Motor neuron (in vitro differentiated cells): ENCODE measurements around the gene GPR83. TPM values are rescaled to one million over a fixed set of nuclear protein-coding genes. Genes with fewer than 3 reads are reported as not detected.

ENCODE experiments used
- ATAC-seq, 8 experiments: fragments of 200-7000 bp; cut with Tn5 transposase; replicated peaks in 6 of 8; 2 replicates each; pipeline ENCODE4 v1.8.0; 2021; ENCODE audit warnings: mild to moderate bottlenecking in 8 of 8, moderate library complexity in 8 of 8
- H3K27ac ChIP-seq, 2 donors: fragments of 250-450 bp; sonication (Bioruptor Pico); 2 replicates each; pipeline ENCODE4 v1.9.0; 2021; ENCODE audit warnings: antibody characterized with exemption in 2 of 2, mild to moderate bottlenecking in 2 of 2, moderate library complexity in 1 of 2
- H3K4me1 ChIP-seq, 2 donors: fragments of 250-450 bp; sonication (Bioruptor Pico); replicated peaks in 1 of 2; 2 replicates each; pipeline ENCODE4 v1.6.1; 2021; ENCODE audit warnings: antibody characterized with exemption in 2 of 2, mild to moderate bottlenecking in 2 of 2, moderate library complexity in 1 of 2
- H3K4me3 ChIP-seq, 5 donors: fragments of 250-450 bp; sonication (Bioruptor Pico); 2 replicates each; pipeline ENCODE4 v1.9.0; 2021; ENCODE audit warnings: antibody characterized with exemption in 5 of 5, mild to moderate bottlenecking in 5 of 5, moderate library complexity in 4 of 5
- WGBS, 10 experiments: fragments of 450-650 bp; shearing (Covaris generic); methylation state at CpG; one replicate each; pipeline ENCODE4 v1.0.0; 2022; 5-methylcytosine and 5-hydroxymethylcytosine counted together
- in situ Hi-C, 9 experiments: fragments of 400-800 bp; cut with MboI; loops; one replicate each; pipeline ENCODE4 v1.15.0; 2021; ENCODE audit warnings: low sequenced_read_pairs in 9 of 9, low pct_unique_long_range_greater_than_20kb in 2 of 9; ENCODE audit not compliant: unreplicated experiment in 9 of 9
- total RNA-seq, 8 experiments: library from RNA; unstranded; fragments of 300-600 nt; gene quantifications; 2 replicates each; pipeline versions ENCODE4 v1.2.3 to v1.2.4, GENCODE V29; 2022

Gene GPR83
- total RNA-seq, 8 experiments from 2014 or later = 0.21 to 8.6 (median 1.8) TPM; not detected in 1

DNA sequence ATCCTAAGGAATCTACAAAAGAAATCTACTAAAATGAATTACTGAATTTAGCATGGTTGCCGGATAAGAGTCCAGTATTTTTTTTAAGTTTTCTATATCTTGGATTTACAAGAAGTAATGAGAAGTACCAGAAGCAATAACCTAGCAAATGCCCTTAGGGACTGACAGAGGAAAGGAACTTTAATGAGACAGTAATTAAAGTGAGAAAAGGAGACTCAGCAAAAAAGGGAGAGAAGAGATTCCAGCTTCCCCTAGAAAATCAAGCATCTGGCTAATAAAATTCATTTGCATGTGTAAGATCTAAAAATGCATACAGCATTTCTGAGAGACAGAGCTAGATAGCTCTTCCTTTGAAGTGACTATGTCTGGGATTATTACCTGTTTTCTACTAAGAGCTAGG is 57.7 kb downstream of the GPR83 start:
- no peak overlapping the region for H3K4me3 ChIP-seq
- ATAC-seq = no peak
- 0 to 92% (median 54%) methylated on average over 1 of the region's 1 CpG; no CpG with 5 or more reads in 2 of the 10 experiments for WGBS, 10 experiments
- no peaks in the 10 kb centered on the region for H3K4me1 ChIP-seq
- in situ Hi-C loops = no loop called here
- H3K27ac ChIP-seq = no peak overlapping the region

DNA sequence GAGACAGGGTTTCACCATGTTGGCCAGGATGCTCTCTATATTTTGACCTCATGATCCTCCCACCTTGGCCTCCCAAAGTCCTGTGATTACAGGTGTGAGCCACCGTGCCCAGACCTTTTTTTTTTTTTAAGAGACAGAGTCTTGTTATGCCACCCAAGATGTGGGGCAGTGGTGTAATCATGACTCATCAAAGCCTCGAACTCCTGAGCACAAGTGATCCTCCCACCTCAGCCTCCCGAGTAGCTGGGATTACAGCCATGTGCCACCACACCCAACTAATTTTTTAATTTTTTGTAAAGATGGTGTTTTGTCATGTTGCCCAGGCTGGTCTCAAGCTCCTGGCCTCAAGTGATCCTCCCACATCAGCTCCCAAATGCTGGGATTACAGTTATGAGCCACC is 59.0 kb downstream of the GPR83 start:
- in situ Hi-C loops = no loop called here
- 60 to 79% (median 69%) methylated on average over 1 to 3 of the region's 3 CpGs; no CpG with 5 or more reads in 6 of the 10 experiments for WGBS, 10 experiments
- ATAC-seq = no peak
- no peak overlapping the region for H3K27ac ChIP-seq
- H3K4me1 ChIP-seq = no peaks in the 10 kb centered on the region
- H3K4me3 ChIP-seq = no peak overlapping the region

DNA sequence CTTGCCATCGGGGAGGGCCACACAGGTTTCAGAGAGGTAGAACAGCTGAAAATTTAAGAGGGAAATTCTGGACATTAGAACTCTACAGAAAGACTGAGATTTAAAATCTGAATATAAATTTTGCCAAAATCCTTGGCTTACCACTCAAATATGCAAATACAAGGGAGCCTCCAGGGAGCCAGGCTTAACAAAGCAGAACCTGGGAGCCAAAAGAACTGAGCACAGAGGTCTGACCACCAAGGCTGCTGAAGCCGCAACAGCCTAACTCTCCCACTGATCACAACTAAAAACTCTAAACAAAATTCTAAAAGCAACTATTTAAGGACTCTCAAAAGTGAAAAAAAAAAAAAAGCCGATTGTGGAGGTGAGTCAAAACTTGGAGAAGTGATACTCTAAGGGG is 62.6 kb downstream of the GPR83 start:
- Histone ChIP-seq H3K27ac (no peak overlapping the region), H3K4me1 (no peaks in the 10 kb centered on the region), H3K4me3 (no peak overlapping the region)
- WGBS, 10 experiments = 0 to 100% (median 82%) methylated on average over 1 to 3 of the region's 3 CpGs; no CpG with 5 or more reads in 2 of the 10 experiments
- in situ Hi-C loops = no loop called here
- ATAC-seq = no peak

DNA sequence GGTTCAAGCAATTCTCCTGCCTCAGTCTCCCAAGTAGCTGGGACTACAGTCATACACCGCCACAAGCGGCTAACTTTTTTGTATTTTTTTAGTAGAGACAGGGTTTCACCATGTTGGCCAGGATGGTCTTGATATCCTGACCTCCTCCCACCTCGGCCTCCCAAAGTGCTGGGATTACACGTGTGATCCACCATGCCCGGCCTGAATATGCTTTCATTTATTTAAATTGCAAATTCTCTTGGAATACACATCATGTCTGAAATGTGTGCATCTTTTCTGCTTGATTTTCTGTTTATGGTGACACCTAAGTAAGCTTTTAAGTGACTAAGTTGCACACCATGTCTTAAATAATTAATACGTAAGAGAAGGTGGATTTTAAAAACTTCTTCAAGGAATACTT is 65.2 kb downstream of the GPR83 start:
- in situ Hi-C loops = no loop called here
- WGBS, 10 experiments = 11 to 100% (median 56%) methylated on average over 1 to 5 of the region's 6 CpGs; no CpG with 5 or more reads in 2 of the 10 experiments
- ATAC-seq = peak in 2 of 8 experiments; percentile 66 to 67
- H3K4me1 ChIP-seq = no peaks in the 10 kb centered on the region
- no peak overlapping the region for H3K4me3 ChIP-seq
- H3K27ac ChIP-seq = no peak overlapping the region

DNA sequence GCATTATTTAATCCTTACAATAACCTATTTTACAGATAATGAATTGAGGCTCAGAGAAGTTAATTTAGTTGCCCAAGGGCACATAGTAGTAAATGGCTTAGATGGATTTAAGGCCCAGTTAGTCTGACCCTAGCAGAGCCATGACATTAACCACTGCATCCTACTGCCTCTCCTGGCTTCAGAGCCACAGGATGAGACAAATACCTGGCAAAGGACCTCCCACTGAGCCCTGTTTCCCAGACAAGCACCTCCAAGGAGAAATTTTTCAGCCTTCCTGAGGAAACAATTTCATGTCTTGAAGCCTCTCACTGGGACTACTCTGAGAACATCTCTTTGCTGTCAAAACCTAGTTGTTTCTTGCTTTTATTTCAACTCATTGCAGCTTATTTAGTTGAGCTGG is 68.4 kb downstream of the GPR83 start:
- ATAC-seq = no peak
- Histone ChIP-seq H3K4me1 (no peaks in the 10 kb centered on the region), H3K4me3 (no peak overlapping the region), H3K27ac (no peak overlapping the region)
- in situ Hi-C loops = no loop called here

DNA sequence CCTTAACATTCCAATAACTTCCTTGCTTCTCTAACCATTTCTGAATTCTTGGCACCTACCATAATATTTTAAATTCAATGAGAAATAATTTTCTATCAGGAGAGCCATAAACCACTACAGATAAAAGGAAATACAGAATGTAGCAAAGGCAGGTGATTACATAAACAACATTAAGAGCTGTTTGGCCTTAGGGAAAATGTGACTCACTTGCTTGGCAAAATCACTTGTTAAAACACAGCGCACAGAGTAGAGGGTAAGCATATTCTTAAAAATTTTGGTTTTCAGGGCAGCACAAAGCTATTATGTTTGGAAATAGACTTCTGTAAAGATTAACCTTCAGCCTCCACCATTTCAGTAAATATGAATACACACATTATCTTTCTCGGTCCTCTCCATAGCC is 70.4 kb downstream of the GPR83 start:
- ATAC-seq = peak in 2 of 8 experiments; percentile 50 to 53
- WGBS, 10 experiments = 0 to 100% (median 52%) methylated on average over 1 to 2 of the region's 2 CpGs; no CpG with 5 or more reads in 2 of the 10 experiments
- no peak overlapping the region for H3K4me3 ChIP-seq
- H3K27ac ChIP-seq = no peak overlapping the region
- no peaks in the 10 kb centered on the region for H3K4me1 ChIP-seq
- in situ Hi-C loops = no loop called here

DNA sequence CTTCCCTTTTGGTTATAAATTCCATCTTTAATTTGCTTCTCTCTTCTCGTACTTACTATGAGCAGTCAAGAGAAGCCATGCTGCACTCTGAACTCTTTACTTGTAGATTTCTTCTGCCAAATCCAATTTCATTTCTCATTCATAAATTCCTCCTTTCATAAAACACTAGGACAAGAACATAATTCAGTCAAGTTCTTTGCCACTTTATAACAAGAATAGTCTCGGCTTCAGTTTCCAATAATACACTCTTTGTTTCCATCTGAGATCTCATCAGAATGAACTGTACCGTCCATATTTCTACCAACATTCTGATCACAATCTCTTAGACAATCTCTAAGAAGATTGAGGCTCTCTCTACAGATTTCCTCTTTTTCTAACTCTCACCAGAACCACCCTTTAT is 71.7 kb downstream of the GPR83 start:
- no peaks in the 10 kb centered on the region for H3K4me1 ChIP-seq
- ATAC-seq = no peak
- 43 to 92% (median 80%) methylated on average over 1 to 3 of the region's 3 CpGs; no CpG with 5 or more reads in 1 of the 10 experiments for WGBS, 10 experiments
- in situ Hi-C loops = loop anchor here in 1 of 9 experiments (10.0 kb wide), 2 partner anchors 145 to 175 kb away; no protein-coding TSS in a partner anchor
- no peak overlapping the region for H3K27ac ChIP-seq
- H3K4me3 ChIP-seq = no peak overlapping the region

DNA sequence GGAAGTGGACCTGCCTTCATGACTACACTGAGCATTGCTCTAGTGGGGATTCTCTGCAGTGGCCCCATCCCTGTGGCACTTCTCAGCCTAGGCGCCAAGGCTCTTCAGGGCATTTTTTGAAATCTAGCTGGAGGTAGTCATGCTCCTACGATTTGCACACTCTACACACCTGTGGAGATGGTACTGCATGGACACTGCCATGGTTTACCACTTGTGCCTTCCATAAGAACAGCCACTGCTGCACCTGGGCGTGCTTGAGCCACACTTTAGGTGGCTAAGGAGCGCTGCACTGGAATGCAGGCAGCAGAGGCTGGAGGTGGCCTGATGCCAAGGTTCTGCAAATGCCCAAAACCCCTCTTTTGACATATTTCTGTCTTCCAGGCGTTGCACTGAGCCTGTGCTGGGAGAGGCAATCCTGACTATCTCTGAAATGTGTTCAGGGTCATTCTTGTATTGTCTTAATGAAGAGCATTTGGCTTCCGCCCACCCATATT is 72.6 kb downstream of the GPR83 start:
- WGBS, 10 experiments = 0 to 80% (median 34%) methylated on average over 1 to 5 of the region's 6 CpGs; no CpG with 5 or more reads in 2 of the 10 experiments
- ATAC-seq = peak in 3 of 8 experiments; percentile 11 to 76 (median 45)
- no peak overlapping the region for H3K27ac ChIP-seq
- in situ Hi-C loops = loop anchor here in 1 of 9 experiments (10.0 kb wide), 2 partner anchors 144 to 176 kb away; no protein-coding TSS in a partner anchor
- no peak overlapping the region for H3K4me3 ChIP-seq
- no peaks in the 10 kb centered on the region for H3K4me1 ChIP-seq

Other genes starting within 250 kb of the GPR83 start
- gene IZUMO1R, start 96.8 kb downstream of the GPR83 start, total RNA-seq = not detected
- gene MRE11, start 92.4 kb upstream of the GPR83 start, total RNA-seq = 10 to 100 TPM in 4 of 8 experiments, 1 to 10 TPM in 4; 6.0 to 38.1 (median 10.8) TPM
- gene ANKRD49, start 92.6 kb upstream of the GPR83 start, total RNA-seq = 10 to 100 TPM; 12.1 to 21.2 (median 15.5) TPM
- gene C11orf97, start 111.0 kb upstream of the GPR83 start, total RNA-seq = under 1 TPM in 1 of 8 experiments, not detected in 7; 1.00 TPM
- gene FUT4, start 142.5 kb upstream of the GPR83 start, total RNA-seq = 1 to 10 TPM in 7 of 8 experiments, under 1 TPM in 1; 0.81 to 6.5 (median 1.7) TPM
- gene PIWIL4, start 165.9 kb upstream of the GPR83 start, total RNA-seq = 1 to 10 TPM in 2 of 8 experiments, under 1 TPM in 6; 0.43 to 4.5 (median 0.76) TPM